Measurements from ENCODE around the gene TMEM164.

Gene TMEM164

DNA sequence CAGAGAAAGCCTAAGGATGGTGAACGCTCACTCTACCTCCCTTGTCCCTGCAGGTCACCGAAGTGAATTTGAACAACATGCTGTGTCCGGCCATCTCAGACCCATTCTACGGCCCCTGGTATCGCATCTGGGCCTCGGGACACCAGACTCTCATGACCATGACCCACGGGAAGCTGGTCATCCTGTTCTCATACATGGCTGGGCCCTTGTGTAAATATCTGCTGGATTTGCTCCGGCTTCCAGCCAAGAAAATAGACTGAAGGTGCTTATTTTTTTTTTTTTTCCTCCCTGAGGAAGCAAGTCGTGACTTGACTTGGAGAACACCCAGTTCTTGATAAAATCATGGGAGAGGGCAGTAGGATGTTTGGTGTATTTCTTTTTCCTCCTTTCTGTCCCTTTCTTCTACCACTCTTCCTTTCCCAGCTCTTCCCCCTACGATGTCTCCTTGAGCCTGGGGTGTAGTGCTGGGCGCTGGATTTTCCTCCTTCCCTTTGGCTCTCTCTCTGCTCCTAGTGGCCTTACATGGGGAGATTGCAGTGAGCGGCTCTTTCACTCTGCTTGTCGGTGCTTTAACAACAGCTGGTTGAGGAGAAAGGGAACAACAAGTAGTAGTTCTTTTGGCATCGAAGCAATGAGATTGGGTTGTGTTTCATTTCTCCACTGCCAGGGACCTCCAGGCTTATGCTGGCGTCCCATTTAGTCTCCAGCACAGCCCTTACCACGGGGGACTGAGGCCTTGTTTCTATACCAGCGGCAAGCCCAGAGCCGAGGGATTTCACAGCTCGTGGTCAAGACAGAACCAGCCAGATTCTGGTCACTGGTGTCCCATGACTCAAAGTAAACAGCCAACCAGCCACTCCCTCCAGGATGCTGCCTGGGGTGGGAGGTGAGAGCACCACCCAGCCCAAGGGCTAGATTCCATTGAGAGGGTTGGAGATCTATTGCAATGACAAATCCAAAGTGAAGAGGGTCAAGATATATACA, 170.6 kb downstream of the TMEM164 start:
- DNase-seq: no peak

DNA sequence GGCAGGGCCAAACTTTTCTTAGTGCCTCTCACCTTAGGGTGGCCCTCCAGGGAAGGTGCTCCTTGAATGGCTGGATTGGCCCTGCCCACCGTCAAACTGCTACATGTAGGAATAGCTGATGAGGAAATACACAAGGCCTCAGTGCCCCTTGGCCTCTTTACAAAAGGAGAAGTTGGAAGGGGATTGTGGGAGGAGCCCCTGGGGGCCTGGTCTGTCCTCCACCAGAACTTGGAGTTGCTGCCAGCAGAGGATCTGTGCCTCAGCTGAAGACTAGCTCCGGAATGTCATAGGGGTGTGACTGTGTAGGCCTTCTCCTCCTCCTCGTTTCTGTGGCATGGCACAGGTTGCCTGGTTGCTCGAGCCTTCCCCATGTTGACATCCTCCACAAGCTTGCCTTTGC, 172.2 kb downstream of the TMEM164 start:
- DNase-seq: no peak

DNA sequence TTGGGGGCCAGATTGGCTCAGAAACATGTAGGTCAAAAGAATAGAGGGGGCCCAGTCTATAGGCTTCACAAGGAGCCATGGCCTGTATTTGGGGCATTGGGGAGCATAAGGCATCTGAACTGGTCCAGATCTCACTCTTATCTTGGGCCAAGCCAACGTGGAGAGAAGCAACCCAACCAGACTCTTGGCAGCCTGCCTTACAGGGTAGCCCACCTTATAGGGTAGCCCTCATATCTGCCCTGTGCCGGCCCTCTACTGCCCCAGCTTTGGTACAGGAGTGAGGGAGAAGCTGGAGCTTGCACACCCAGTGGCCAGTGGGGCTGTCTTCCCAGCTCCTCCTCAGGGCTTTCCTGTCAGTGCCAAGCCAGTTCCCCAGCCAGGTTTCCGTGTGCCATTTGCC, 172.8 kb downstream of the TMEM164 start:
- no peak for DNase-seq

DNA sequence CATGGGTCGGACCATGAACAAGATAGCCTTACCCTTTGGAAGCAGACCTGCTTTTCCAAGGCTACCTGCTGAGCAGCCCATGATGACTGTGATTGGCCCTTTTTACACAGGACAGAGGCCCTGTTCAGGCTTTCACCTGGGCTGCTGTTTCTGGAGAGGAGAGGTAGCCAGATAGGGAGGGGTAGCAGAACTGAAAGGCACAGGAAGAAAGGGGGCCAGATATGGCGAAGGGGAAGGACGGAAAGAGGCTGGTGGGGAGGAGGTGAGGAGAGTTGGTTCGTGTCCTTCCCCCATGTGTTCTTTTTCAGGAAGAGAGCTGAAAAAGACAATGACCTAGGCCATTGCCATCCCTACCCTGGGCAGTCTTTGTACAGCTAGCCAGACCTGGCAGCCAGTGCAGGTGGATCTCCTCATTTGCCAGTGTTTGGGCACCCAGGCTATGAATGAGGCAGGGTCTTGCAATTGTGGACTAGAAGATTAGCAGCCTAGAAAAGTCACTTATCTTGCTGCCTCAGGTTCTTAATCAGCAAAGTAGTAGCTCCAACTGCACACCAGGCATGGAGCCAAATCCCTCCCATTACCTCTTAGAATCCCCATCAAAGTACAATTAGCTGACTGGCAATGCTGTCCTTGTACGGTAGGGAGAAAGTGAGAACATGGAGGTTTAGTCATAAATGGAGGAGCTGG, 175.4 kb downstream of the TMEM164 start:
- peak in 2 of 3 experiments; percentile 10 to 20 for DNase-seq

DNA sequence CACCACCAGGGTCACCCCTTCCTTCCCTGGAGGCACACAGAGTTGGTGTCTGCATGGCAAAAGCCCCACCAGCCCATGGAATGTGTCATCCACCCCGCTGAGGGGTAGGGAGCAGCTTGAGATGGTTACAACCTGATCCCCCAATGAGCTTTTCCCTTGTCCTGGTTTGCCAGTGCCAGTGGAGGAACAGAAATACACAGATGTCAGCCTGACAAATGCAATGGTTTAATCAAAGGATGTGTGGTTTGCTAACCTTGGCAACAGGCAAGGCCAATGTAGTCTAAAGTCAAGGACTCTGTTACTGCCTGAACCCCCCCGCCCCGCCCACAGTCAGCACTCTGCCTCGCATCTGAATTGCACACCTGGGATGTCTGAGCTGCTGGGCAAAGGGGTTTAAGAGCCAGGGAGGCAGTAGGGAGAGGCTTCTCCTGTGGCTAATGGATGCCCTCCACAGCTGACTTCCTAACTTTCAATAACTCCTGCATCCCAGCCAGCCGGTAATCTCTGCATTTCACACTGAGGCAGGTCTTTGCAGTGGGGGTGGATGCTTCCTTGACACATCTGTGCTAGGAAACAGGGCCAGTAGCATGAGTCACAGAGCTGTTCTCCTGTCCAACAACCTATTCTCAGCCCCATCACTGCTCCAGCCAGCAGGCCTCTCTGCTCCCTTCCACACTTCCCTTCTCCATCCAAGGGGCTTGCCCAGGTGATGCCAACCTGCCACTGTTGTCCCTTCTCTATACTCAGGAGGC, 177.4 kb downstream of the TMEM164 start:
- DNase-seq: no peak

DNA sequence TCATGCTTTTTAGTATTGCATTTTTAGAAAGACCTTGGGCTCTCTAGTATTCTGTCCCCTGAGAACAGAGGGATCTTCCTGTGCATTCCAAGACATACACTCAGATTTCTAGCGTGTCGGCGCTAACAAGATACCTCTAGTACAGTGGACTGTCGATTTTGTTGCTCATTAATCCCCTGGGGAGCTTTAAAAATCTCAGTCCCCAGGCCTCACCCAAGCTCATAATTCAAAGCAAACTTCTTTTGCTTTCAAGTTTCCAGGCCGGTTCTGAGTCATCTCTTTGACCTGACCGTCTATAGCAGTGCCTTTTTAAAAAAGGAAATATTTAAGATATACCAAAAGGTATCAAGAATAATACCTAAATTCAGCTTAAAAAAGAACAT, 178.0 kb downstream of the TMEM164 start:
- DNase-seq: no peak

DNA sequence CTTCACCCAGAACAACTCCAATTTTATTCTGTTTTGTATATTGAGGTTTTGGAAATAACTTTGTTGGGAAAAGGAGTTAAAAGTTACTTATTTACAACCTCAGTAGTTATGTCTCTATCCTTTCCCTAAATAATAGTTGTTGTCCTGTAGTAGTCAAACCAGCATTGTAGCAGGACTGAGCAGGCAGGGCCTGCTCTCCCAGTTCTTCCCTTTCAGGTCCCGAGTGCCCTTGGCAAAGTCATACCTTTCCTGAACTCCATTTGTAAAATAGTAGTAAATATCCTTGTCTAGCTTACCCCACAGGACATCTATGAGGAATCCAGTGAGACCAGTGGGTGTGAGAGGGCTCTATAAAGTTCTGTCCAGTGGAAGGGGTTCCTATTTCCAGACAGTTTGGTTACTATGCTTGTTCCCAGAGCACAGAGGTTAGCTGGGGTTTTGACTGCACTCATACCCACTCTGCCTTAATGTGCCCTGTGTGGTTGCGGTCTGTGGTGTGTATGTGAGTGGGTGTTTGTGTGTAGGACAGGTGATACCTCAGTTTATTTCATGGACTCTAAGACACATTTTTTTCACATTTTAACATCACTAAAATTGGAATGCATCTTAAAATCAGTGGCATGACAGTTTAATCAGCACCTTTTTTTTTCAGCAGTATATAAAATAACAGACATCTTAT, 178.7 kb downstream of the TMEM164 start:
- DNase-seq: no peak

DNA sequence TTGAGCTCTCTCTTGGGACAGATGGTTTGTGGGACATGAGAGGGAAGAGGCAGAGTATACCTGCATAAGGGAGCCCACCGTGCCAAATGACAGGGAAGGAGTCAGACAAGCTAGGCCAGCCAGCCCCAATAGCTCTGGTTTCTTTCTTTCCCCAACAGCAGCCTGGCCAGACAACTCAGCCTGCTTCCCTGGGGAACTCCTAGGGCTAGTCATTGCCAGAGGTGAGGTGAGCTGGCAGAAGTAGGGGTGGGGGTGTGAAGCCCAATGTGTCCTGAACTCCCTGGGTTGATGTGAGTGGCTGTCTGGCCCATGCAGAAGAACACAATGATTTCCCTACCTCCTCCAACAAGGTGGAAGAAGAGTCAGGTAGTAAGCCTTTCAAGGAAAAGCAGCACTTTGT, 179.4 kb downstream of the TMEM164 start:
- DNase-seq: no peak

DNA sequence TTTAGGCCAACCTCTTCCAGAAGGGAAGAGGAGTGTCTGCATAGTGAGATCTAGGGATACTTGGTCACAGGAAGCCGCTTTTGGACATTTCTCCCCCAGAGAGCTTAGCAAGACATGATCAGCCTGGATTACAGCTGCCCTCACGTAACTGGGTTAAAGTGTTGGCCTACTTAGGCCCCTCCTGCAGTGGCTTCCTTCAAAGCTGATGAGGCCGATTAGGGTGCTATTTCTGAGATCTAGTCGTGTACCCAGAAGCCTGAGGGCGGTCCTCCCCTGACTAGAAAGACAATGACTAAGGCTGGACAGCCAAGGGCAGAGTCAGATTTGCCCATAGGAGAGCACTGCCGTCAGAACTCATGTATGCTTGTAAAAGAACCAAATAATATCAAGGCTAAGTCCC, 180.0 kb downstream of the TMEM164 start:
- DNase-seq: no peak

DNA sequence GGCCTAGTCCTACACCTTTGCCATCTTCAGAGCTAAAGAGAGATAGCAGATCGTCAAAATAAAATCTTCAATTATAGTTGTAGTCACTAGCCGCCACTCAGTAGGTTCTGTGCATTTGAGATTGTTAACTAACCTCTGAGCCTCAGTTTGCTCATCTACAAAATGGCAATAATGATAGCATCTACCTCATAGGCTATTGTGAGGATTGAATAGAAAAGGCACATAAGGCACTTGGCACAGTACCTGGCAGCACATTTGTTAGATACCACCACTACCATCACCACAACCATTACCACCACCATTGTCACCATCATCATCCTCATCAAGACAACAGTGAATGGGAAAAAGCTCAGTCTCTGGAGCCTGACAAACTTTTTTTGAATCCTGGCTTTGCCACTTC, 180.4 kb downstream of the TMEM164 start:
- DNase-seq: no peak

DNA sequence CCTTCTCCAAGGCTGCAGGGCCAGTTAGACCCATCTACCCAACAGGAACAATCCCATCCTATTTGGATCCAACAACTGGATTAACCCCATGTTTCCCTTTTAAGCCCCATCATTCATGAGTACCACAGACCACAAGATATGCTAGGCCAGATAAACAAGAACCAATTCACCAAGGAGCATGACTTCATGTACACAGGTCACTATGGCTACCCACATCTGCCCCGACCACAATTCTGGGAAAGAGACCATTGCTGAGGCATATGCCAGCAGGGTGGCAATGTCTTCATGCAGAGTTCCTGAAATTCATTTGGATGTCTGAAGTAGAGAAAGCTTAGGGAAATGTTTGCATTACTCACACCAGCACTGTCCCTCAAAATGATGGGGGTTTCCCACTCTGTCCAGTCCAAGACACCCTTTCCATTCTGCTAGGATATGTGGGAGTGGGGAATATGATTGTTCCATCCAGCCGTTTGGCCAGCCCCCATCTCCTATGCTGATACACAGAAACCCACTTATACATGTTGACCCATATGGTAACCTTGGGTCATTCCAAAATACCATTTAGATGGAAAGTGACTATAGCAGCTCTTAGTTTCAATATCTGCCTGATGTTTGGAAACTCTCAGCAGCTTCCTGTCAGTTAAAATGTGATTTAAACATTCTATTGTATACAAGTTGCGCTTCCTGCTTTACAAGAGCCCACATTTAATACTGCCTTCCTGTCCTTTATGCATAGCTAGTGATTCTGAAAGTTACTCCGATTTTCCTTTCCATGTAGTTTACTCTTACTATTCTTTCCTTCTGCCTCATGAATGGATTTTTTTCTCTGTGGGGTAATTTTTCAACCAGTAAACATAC, 186.0 kb downstream of the TMEM164 start:
- DNase-seq: no peak

DNA sequence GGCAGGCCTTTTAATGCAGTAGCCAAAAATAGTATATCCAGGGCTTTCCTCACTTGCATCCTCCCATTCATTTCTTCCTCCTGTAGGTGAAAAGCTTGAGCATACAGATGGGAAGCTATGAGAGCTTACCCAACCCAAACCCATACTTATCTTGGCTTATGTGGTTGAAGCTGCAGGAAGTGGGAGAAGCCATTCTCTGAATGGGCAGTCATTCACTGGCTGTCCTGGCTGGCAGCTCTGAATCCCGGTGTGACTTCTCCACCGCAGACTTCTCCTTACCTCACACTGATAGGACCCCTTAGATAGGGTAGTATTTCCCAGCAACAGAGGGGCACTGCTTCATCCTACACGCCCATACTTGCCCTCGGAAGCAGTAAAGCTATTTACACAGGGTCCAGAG, 189.6 kb downstream of the TMEM164 start:
- DNase-seq: no peak

DNA sequence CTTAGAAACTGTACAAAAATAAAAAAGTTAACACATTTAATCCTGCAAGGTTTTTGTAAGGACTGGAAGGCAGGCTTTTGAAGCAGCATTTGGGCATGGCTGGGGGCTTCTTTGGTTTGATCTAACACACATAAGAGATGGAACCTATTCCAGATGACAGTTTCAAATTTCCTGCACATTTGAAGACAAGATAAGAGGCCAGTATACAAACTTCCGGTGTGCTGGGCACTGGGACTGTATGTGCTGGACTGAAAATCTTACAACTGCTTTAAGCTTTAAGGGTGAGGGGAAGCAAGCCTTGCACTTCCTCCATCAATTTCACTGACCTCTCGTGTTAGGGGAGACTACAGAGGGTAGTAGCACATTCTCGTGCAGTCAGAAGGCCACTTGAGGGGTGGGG, 192.1 kb downstream of the TMEM164 start:
- no peak for DNase-seq

DNA sequence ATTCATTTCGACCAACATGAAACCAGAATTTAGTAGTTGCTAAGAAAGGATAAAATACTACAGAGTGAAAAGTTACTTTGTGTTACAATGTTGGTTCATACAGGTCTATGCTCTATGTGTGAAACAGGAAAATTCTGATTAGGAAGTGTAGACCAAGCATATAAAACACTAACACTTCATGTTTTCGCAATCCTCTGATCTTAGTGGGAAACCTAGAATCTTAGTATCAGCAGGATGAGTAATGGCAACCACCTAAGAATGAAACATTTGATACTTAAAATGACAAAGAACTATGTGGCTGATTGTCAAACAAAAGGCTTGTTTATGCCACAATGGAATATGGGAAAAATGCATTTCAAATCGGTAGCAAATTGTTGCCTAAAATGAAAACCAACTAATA, 198.9 kb downstream of the TMEM164 start:
- no peak for DNase-seq

DNA sequence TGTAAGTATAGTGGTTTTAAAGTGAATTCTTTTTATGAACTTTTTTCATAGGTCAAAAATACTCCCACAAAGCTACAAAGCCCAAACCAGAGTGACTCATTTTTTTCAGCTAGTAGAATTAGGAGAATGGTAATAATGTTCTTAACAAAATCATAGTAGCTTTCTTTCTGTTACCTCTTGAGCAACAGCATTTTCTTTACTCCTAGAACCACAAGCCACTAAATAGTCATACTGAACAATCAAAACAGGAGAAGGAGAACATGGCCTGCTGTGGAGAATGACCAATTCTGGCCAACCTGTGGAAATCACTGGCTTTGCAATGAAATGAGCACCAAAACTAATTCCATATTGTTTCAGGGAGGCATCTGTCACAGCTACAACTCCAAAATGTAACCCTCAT, 202.1 kb downstream of the TMEM164 start:
- DNase-seq: no peak

DNA sequence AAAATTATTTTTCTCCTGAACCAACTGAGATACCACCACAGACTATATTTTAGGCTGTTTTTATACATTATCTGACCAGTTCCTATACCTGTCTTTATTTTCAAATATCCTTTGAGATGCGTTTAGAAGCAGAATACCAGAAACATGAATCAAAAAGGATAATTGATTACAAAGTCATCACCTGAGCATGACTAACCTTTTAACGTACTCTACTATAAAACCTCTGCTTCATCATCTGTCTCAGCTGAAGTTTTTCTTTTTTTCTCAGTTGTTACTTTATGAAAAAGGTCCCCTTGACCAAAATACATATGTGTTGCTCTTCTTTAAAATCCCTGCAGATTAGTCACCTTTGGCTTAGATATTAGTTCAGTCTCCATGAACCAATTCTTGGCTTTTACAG, 205.2 kb downstream of the TMEM164 start:
- DNase-seq: peak in 1 of 3 experiments; percentile 58

DNA sequence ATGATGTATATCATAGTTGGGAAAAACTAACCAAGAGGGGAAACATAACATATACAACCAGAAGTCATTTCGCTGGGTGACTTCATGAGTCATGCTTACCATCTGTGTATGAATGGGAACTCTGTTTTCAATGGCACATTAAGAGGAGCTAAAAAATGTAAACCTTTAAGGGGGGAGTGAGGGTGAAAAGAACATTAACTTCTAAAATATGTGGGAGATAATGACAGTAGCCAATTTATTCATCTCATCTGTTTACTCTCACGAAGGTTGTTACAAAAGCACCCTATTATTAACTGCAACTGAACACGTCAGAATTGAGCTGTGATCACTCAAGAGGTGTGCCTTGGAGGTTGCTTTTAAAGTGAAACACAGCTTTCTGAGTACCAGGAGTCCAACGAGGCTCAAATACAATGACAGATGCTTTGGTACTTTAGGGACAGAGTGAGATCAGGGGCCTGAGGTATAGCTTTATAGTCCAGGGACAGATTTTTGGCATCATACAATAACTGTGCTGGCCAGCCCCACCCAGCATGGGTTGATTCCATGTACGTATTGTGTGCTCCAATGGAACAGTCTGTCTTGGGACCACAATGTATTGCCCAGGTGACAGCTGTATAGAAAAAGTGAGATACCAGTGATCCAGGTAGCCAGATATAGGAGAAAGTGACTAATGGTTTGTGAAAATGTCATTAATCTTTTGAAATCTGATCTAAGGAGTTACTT, 207.7 kb downstream of the TMEM164 start:
- DNase-seq: peak in 2 of 3 experiments; percentile 66 to 93

DNA sequence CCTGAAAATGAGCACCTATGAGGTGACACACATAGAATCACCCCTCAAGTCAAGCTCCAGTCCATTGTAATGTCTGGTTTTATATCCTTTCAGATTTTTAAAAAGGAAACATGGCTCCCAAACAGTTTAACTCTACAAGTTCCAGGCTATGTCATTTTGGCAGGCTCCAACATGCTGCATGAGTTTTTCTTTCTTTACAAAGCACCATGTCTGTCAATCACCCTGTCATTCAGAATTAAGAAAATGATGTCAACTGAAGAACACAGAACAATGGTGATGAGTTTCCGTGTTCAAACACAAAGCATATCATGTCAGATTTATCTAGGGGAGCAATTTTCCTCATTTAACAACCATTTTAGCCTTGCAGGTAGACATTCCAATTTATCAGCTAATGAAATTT, 208.4 kb downstream of the TMEM164 start:
- DNase-seq: peak in 1 of 3 experiments; percentile 16

DNA sequence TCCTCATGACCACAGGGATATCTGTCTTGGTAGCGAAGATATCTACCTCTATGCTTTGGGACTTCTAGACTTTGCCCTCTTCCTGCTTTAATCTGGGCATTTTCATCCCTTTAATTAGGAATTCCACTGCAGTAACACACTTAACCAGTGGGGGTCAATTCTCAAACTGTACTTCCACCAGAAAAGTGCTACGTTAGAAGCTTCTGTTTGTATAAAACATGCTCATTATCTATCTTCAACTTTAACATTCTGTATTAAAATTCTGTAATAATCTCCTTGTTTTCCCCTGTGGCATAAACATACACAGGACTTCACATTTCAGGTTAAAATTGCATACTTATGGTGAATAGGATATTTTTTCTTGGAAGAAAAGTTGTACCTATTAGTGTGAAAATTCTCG, 209.4 kb downstream of the TMEM164 start:
- DNase-seq: no peak

DNA sequence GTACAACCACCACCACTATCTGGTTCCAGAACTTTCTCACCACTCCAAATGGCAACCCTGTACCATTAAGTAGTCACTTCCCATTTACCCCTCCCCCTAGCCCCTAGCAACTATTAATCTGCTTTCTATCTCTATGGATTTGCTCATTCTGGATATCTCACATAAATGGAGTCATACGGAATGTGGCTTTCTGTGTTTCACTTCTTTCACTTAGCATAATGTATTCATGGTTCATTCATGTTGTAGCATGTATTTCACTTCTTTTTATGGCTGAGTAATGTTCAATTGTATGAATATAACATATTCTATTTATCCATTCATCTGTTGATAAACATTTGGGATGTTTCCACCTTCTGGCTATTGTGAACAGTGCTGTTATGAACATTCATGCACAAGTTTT, 210.3 kb downstream of the TMEM164 start:
- no peak for DNase-seq

DNA sequence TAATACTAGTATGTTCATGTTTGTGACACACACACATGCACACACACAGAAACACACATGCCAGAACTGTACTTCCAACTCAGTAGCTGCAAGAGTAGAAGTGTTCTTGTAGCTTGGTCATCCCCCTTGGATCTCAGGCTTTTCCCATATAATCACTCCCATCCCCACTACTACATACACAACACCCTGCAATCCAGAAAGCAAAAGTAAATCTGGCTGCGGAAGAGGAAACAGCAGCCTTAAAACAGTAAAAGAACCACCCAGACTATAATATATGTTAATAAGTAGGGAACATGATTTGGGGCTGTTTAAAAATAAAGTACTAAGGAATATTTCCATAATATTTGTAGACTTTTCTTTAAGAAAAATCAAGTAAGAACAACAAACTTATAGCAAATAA, 211.8 kb downstream of the TMEM164 start:
- no peak for DNase-seq
